C4-2B (cell line): ENCODE data around the gene TMEM266.

Experiments used
- ZFX ChIP-seq: fragments of 450-650 bp; IDR thresholded peaks from 2 replicates; pipeline ENCODE4 v1.6.1; 2017
- TF ChIP-seq, protein P1 (sequence below): fragments of 450-650 bp; conservative IDR thresholded peaks from 2 replicates; pipeline ENCODE4 v1.5.1; 2017; ENCODE audit warnings: mild to moderate bottlenecking

DNA sequence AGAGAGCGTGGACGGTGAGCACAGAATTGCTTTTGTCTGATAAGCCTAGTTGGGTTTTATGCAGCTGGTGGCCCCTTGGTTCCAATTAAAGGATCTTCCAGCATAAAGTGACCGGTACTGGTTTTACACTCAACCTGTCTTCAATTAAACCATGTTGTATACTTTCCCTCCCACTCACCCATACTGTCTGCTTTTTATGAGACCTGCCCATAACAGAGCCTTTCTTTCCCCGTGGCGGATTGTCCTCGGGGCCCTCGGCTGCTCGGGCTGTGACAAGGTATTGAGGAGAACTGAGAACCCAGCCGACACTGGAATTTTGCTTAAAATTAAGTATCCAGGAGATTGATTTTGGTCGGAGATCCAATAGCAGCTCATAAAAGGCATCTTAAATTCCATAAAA is 98.4 kb downstream of the TMEM266 start:
- TF ChIP-seq, protein P1, sequence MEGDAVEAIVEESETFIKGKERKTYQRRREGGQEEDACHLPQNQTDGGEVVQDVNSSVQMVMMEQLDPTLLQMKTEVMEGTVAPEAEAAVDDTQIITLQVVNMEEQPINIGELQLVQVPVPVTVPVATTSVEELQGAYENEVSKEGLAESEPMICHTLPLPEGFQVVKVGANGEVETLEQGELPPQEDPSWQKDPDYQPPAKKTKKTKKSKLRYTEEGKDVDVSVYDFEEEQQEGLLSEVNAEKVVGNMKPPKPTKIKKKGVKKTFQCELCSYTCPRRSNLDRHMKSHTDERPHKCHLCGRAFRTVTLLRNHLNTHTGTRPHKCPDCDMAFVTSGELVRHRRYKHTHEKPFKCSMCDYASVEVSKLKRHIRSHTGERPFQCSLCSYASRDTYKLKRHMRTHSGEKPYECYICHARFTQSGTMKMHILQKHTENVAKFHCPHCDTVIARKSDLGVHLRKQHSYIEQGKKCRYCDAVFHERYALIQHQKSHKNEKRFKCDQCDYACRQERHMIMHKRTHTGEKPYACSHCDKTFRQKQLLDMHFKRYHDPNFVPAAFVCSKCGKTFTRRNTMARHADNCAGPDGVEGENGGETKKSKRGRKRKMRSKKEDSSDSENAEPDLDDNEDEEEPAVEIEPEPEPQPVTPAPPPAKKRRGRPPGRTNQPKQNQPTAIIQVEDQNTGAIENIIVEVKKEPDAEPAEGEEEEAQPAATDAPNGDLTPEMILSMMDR, result no peak
- no peak for TF ChIP-seq ZFX
